ENCODE results near the gene CALY. TPM values are rescaled to one million over a fixed set of nuclear protein-coding genes. Genes with fewer than 3 reads are reported as not detected.

CALY gene
- total RNA-seq, 2 donors from 2014 or later: 0.75 to 1.3 TPM

DNA sequence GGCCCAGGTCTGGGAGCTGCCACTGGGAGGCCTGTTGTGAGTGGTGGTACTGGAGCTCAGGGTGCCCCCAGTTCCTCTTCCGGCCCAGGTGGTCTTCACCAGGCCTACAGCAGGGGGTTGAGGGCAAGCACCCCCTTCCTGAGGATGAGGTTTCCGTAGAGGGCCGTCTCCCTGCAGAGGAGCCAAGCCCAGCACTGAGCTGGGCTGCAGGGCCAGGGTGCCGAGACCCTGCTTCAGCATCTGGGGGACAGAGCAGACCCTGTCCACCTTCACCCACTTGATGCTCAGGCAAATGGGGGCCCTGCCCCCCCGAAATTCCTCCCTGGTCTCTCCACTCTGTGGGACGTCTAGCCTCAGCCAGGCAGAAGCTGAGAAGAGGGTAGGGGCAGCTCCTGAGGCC is 18.6 kb upstream of the CALY start:
- Mint-ChIP-seq H3K9me3 (no peaks in the 10 kb centered on the region), H3K27me3 (ENCODE audit: insufficient read depth) (peaks cover 3% of the 10 kb centered on the region), H3K27ac (no peak overlapping the region), H3K4me1 (peaks cover 7% of the 10 kb centered on the region), H3K4me3 (no peak overlapping the region), H3K36me3 (ENCODE audit: low read depth) (peaks cover 3% of the 10 kb centered on the region)
- 87 to 100% methylated on average over 4 to 6 of the region's 6 CpGs for WGBS, 2 experiments (ENCODE audit: insufficient coverage in 1 of 2, insufficient read length in 1 of 2)
- no peaks in the 10 kb centered on the region for H3K27me3 ChIP-seq (ENCODE audit: control insufficient read depth, insufficient read depth, low read length, poor library complexity, severe bottlenecking)
- no peak for DNase-seq
- H3K4me3 ChIP-seq (ENCODE audit: low read length): no peak overlapping the region
- no peak overlapping the region for H3K9ac ChIP-seq (ENCODE audit: extremely low read depth, low read length, poor library complexity, severe bottlenecking)
- peaks cover 12% of the 10 kb centered on the region for H3K4me1 ChIP-seq (ENCODE audit: control insufficient read depth, insufficient read depth, low read length)
- peaks cover 14% of the 10 kb centered on the region for H3K36me3 ChIP-seq (ENCODE audit: control insufficient read depth, insufficient read depth, low read length)
- TF ChIP-seq, protein P1, sequence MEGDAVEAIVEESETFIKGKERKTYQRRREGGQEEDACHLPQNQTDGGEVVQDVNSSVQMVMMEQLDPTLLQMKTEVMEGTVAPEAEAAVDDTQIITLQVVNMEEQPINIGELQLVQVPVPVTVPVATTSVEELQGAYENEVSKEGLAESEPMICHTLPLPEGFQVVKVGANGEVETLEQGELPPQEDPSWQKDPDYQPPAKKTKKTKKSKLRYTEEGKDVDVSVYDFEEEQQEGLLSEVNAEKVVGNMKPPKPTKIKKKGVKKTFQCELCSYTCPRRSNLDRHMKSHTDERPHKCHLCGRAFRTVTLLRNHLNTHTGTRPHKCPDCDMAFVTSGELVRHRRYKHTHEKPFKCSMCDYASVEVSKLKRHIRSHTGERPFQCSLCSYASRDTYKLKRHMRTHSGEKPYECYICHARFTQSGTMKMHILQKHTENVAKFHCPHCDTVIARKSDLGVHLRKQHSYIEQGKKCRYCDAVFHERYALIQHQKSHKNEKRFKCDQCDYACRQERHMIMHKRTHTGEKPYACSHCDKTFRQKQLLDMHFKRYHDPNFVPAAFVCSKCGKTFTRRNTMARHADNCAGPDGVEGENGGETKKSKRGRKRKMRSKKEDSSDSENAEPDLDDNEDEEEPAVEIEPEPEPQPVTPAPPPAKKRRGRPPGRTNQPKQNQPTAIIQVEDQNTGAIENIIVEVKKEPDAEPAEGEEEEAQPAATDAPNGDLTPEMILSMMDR (conservative IDR thresholded peaks at IDR 0.05): no peak
- H3K27ac ChIP-seq (ENCODE audit: low read depth, low read length): no peak overlapping the region
- H3K9me3 ChIP-seq (ENCODE audit: control insufficient read depth, low read length): no peaks in the 10 kb centered on the region

DNA sequence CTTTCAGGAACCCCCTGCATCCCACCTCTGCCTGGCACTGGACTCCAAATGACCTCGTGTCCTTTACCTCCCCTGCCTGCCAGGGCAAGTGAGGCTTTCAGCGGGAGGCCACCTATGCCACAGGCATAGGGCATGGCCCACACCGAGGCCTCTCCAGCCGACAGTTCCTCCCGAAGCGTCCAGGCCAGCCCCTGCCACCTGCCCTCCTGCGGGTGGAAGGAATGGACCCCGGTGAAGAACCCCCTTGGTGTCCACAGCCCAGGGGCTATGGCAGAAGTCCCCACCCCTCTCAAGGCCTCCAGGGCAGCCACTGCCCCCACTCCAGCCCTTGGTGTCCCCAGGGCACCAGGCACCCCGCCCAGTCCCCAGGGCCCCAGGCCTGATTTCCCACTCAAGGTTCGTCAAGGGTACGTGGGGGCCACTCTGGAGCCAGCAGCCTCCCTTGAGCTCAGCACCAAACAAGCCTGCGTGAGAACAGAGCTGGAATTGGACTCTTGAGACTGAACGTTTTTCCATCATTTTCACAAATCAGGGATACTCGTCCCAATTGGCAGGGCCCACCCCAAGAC is 18.1 kb upstream of the CALY start:
- peaks cover 8% of the 10 kb centered on the region for H3K4me1 ChIP-seq (ENCODE audit: control insufficient read depth, insufficient read depth, low read length)
- H3K4me1 Mint-ChIP-seq: peaks cover 2% of the 10 kb centered on the region
- H3K27me3 ChIP-seq (ENCODE audit: control insufficient read depth, insufficient read depth, low read length, poor library complexity, severe bottlenecking): no peaks in the 10 kb centered on the region
- no peak overlapping the region for H3K27ac ChIP-seq (ENCODE audit: low read depth, low read length)
- TF ChIP-seq, protein P1 (conservative IDR thresholded peaks at IDR 0.05): no peak
- H3K4me3 ChIP-seq (ENCODE audit: low read length): no peak overlapping the region
- no peak overlapping the region for H3K4me3 Mint-ChIP-seq
- no peak for DNase-seq
- no peaks in the 10 kb centered on the region for H3K27me3 Mint-ChIP-seq (ENCODE audit: insufficient read depth)
- no peak overlapping the region for H3K9ac ChIP-seq (ENCODE audit: extremely low read depth, low read length, poor library complexity, severe bottlenecking)
- H3K36me3 ChIP-seq (ENCODE audit: control insufficient read depth, insufficient read depth, low read length): peaks cover 14% of the 10 kb centered on the region
- 91 to 96% methylated on average over 12 to 14 of the region's 14 CpGs for WGBS, 2 experiments (ENCODE audit: insufficient coverage in 1 of 2, insufficient read length in 1 of 2)
- no peak overlapping the region for H3K27ac Mint-ChIP-seq
- peaks cover 3% of the 10 kb centered on the region for H3K36me3 Mint-ChIP-seq (ENCODE audit: low read depth)
- H3K9me3 ChIP-seq (ENCODE audit: control insufficient read depth, low read length): no peaks in the 10 kb centered on the region
- H3K9me3 Mint-ChIP-seq: no peaks in the 10 kb centered on the region

DNA sequence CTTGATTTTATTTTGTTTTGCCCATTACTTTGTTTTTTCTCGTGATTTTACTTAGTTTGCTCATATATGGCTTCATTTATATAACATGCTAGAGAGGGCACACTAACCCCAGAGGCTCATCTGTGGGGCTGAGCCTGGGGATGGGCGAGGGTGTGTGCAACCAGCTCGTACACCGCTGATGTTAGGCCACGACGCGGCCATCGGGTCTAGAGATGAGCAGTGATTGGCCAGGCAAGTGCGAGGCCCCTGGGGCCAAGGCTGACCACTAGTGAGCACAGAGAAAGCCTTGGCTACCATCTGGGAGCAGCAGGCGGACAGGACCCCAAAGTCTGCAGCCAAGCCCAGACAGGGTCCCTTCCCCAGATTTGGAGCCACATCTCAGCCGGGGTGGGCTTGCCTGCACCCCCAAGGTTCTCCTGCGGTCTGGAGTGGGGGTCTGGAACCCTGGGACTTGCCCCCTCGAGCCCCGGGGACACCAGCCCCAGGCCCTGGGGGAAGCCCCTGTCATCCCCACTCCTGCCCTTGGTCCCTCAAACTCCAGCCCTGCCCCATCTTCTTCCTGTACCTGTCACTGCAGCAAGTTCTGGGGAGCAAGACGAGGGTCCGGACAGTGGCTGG is 17.4 kb upstream of the CALY start:
- peaks cover 1% of the 10 kb centered on the region for H3K27me3 Mint-ChIP-seq (ENCODE audit: insufficient read depth)
- H3K36me3 Mint-ChIP-seq (ENCODE audit: low read depth): peaks cover 3% of the 10 kb centered on the region
- no peaks in the 10 kb centered on the region for H3K9me3 Mint-ChIP-seq

More for the DNA sequence above, 17.4 kb upstream of the CALY start:
- peaks cover 8% of the 10 kb centered on the region for H3K4me1 ChIP-seq (ENCODE audit: control insufficient read depth, insufficient read depth, low read length)
- 88 to 94% methylated on average over 10 to 16 of the region's 16 CpGs for WGBS, 2 experiments (ENCODE audit: insufficient coverage in 1 of 2, insufficient read length in 1 of 2)
- H3K36me3 ChIP-seq (ENCODE audit: control insufficient read depth, insufficient read depth, low read length): peaks cover 14% of the 10 kb centered on the region
- Mint-ChIP-seq H3K27ac (no peak overlapping the region), H3K4me3 (no peak overlapping the region), H3K4me1 (peaks cover 5% of the 10 kb centered on the region)
- H3K9me3 ChIP-seq (ENCODE audit: control insufficient read depth, low read length): no peaks in the 10 kb centered on the region
- DNase-seq: no peak
- no peak overlapping the region for H3K9ac ChIP-seq (ENCODE audit: extremely low read depth, low read length, poor library complexity, severe bottlenecking)
- H3K4me3 ChIP-seq (ENCODE audit: low read length): no peak overlapping the region
- TF ChIP-seq, protein P1 (conservative IDR thresholded peaks at IDR 0.05): no peak
- no peaks in the 10 kb centered on the region for H3K27me3 ChIP-seq (ENCODE audit: control insufficient read depth, insufficient read depth, low read length, poor library complexity, severe bottlenecking)
- H3K27ac ChIP-seq (ENCODE audit: low read depth, low read length): no peak overlapping the region

All from endodermal cell (in vitro differentiated cells).